GM12878 (cell line): ENCODE data around the gene BRD2. TPM values are rescaled to one million over a fixed set of nuclear protein-coding genes. Genes with fewer than 3 reads are reported as not detected.
A peak's percentile ranks its signal among the peaks of the same experiment; 100 is the strongest.

Source experiments
- BCLAF1 ChIP-seq: fragments of 450-650 bp; IDR thresholded peaks from 2 replicates; pipeline ENCODE4 v1.6.1; 2017; ENCODE audit warnings: antibody characterized with exemption, mild to moderate bottlenecking, moderate library complexity
- EGR1 ChIP-seq, 2 experiments: IDR thresholded peaks; 1 replicate in 1 of 2; 2 replicates in 1 of 2; pipeline ENCODE4 v1.6.1; 2011 to 2012; ENCODE audit warnings: low read depth in 2 of 2, low read length in 2 of 2, borderline replicate concordance in 1 of 2, mild to moderate bottlenecking in 1 of 2, moderate library complexity in 1 of 2
- EP300 ChIP-seq, 2 experiments: fragments of 150-350 bp in 1 of 2; IDR thresholded peaks; 2 replicates each; pipeline ENCODE4 v1.6.1; 2011 to 2012; ENCODE audit warnings: low read depth in 2 of 2, low read length in 2 of 2, borderline replicate concordance in 1 of 2, improper control_type of control experiment in 1 of 2, inconsistent platforms in 1 of 2; ENCODE audit not compliant: control insufficient read depth in 1 of 2
- HDAC6 ChIP-seq: fragments of 200-600 bp; sonication (generic); IDR thresholded peaks from one replicate; pipeline ENCODE4 v1.8.0; 2017; ENCODE audit warnings: antibody characterized with exemption; ENCODE audit not compliant: unreplicated experiment
- HDGF ChIP-seq: fragments of 450-650 bp; IDR thresholded peaks from 2 replicates; pipeline ENCODE4 v1.6.1; 2016; ENCODE audit warnings: antibody characterized with exemption
- IKZF2 ChIP-seq, 2 experiments: fragments of 450-650 bp; IDR thresholded peaks; 2 replicates each; pipeline ENCODE4 v1.6.1; 2017; ENCODE audit warnings: mild to moderate bottlenecking in 2 of 2, moderate library complexity in 2 of 2
- IRF5 ChIP-seq: fragments of 450-650 bp; IDR thresholded peaks from 2 replicates; pipeline ENCODE4 v1.6.1; 2017; ENCODE audit warnings: borderline replicate concordance
- KDM1A ChIP-seq: fragments of 200-600 bp; sonication (generic); IDR thresholded peaks from 2 replicates; pipeline ENCODE4 v1.6.1; 2016; ENCODE audit warnings: borderline replicate concordance
- MLLT1 ChIP-seq: fragments of 450-650 bp; IDR thresholded peaks from 2 replicates; pipeline ENCODE4 v1.6.1; 2016; ENCODE audit warnings: mild to moderate bottlenecking
- MTA3 ChIP-seq: IDR thresholded peaks from 2 replicates; pipeline ENCODE4 v1.6.1; 2012; ENCODE audit warnings: low read length, inconsistent platforms, borderline replicate concordance
- MYC ChIP-seq: IDR thresholded peaks from 2 replicates; pipeline ENCODE4 v1.6.1; 2011; ENCODE audit warnings: mild to moderate bottlenecking, low read length, moderate library complexity, inconsistent platforms; ENCODE audit not compliant: insufficient read depth, insufficient replicate concordance, insufficient read length, severe bottlenecking
- NBN ChIP-seq: fragments of 450-650 bp; IDR thresholded peaks from 2 replicates; pipeline ENCODE4 v1.6.1; 2016
- NFIC ChIP-seq: IDR thresholded peaks from 2 replicates; pipeline ENCODE4 v1.6.1; 2012; ENCODE audit warnings: low read depth, mild to moderate bottlenecking, inconsistent platforms, low read length, moderate library complexity
- NFYA ChIP-seq: IDR thresholded peaks from 2 replicates; pipeline ENCODE4 v1.6.1; 2011; ENCODE audit warnings: low read depth, mild to moderate bottlenecking, low read length, improper control_type of control experiment, borderline replicate concordance
- PAX8 ChIP-seq: fragments of 450-650 bp; IDR thresholded peaks from 2 replicates; pipeline ENCODE4 v1.6.1; 2017; ENCODE audit warnings: mild to moderate bottlenecking, moderate library complexity
- POLR2AphosphoS2 ChIP-seq: IDR thresholded peaks from 2 replicates; pipeline ENCODE4 v1.6.1; 2011; ENCODE audit warnings: low read depth, mild to moderate bottlenecking, low read length, improper control_type of control experiment, moderate library complexity
- RB1 ChIP-seq: fragments of 450-650 bp; formaldehyde crosslinking; IDR thresholded peaks from 2 replicates; pipeline ENCODE4 v1.6.1; 2017; ENCODE audit warnings: mild to moderate bottlenecking, borderline replicate concordance
- RFX5 ChIP-seq: IDR thresholded peaks from 2 replicates; pipeline ENCODE4 v1.6.1; 2011; ENCODE audit warnings: low read depth, low read length, improper control_type of control experiment
- RUNX3 ChIP-seq: IDR thresholded peaks from 2 replicates; pipeline ENCODE4 v1.6.1; 2012; ENCODE audit warnings: low read length, inconsistent platforms
- SUZ12 ChIP-seq: fragments of 200-600 bp; sonication (generic); IDR thresholded peaks from one replicate; pipeline ENCODE4 v1.6.1; 2018; ENCODE audit warnings: antibody characterized with exemption, mild to moderate bottlenecking; ENCODE audit not compliant: unreplicated experiment
- ZNF207 ChIP-seq: fragments of 450-650 bp; IDR thresholded peaks from 2 replicates; pipeline ENCODE4 v1.6.1; 2014; ENCODE audit warnings: antibody characterized with exemption, mild to moderate bottlenecking, borderline replicate concordance
- ZNF622 ChIP-seq: fragments of 450-650 bp; IDR thresholded peaks from 2 replicates; pipeline ENCODE4 v1.6.1; 2017; ENCODE audit warnings: mild to moderate bottlenecking, inconsistent platforms
- polyA plus RNA-seq, 11 experiments: library from polyadenylated mRNA; depleted of rRNA in 4 of 11; unstranded in 6 of 11; stranded (reverse) in 5 of 11; fragments of >200 nt; fragmentation: Nextera tagmentation in 4 of 11; fragmentation: Illumina TruSeq in 1 of 11; extraction: Ambion mirVana in 4 of 11; extraction: Trizol in 1 of 11; gene quantifications; 1 replicate in 1 of 11; 2 replicates in 10 of 11; pipeline versions ENCODE4 v1.2.1 to v1.2.3, GENCODE V29; 2011 to 2016; ENCODE audit warnings: inconsistent platforms in 2 of 11, missing spikeins in 2 of 11, low read depth in 1 of 11
- total RNA-seq, 4 experiments: library from RNA; depleted of rRNA in 3 of 4; stranded (reverse); fragments of >200 nt in 3 of 4; fragmentation: Illumina TruSeq in 1 of 4; extraction: Trizol in 1 of 4; gene quantifications; 2 replicates each; pipeline versions ENCODE4 v1.2.1 to v1.2.3, GENCODE V29; 2013 to 2021
- TF ChIP-seq, protein P1 (sequence below): IDR thresholded peaks from 2 replicates; pipeline ENCODE4 v1.6.1; 2011; ENCODE audit warnings: low read depth, mild to moderate bottlenecking, low read length, moderate library complexity, borderline replicate concordance; ENCODE audit errors: extremely low read depth

Gene BRD2
- total and polyA plus RNA-seq, 10 of the 15 experiments (the other 5 are each of a cell fraction or from before 2014, with no cell fraction given) = 32.2 to 239 (median 139) TPM

GRCh38 chr6:32952817-32953739 is 15.3 kb upstream of the BRD2 start, which contains the start of gene HLA-DMA (continued):
- TF ChIP-seq MLLT1 (0 out of 2 replicates have a peak, but pooled peaks have one; percentile 92), MTA3 (peak; percentile 70; the same call in 1 of the 2 replicates), EP300 (IDR thresholded peaks at IDR 0.05; ENCODE audit: borderline replicate concordance in 1 of 2, control insufficient read depth in 1 of 2, low read depth in 2 of 2, low read length in 2 of 2) (peak; percentile 32 to 67; a peak in 3 of 4 replicates), HDAC6 (peak; percentile 64), POLR2AphosphoS2 (peak; percentile 72), RB1 (no peak), RUNX3 (peak; percentile 53), BCLAF1 (no peak), ZNF207 (no peak), PAX8 (0 out of 2 replicates have a peak, but pooled peaks have one; percentile 31), NFIC (peak; percentile 49; the same call in 1 of the 2 replicates), HDGF (no peak), NFYA (peak; percentile 37), IKZF2 (IDR thresholded peaks at IDR 0.05) (peak; percentile 95 to 98), IRF5 (no peak), EGR1 (IDR thresholded peaks at IDR 0.05; ENCODE audit: borderline replicate concordance in 1 of 2, low read depth in 2 of 2, low read length in 2 of 2) (no peak), KDM1A (no peak), MYC (no peak), ZNF622 (no peak), NBN (peak; percentile 95), SUZ12 (no peak), RFX5 (peak; percentile 100)
- TF ChIP-seq, protein P1, sequence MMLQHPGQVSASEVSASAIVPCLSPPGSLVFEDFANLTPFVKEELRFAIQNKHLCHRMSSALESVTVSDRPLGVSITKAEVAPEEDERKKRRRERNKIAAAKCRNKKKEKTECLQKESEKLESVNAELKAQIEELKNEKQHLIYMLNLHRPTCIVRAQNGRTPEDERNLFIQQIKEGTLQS = no peak
